ENCODE data around the gene ID2.
"Not testable (repeated sequence)": the region's sequence is repeated elsewhere in the genome, so short reads cannot be mapped to it uniquely, and the experiment has no call there.

The ID2 gene

DNA sequence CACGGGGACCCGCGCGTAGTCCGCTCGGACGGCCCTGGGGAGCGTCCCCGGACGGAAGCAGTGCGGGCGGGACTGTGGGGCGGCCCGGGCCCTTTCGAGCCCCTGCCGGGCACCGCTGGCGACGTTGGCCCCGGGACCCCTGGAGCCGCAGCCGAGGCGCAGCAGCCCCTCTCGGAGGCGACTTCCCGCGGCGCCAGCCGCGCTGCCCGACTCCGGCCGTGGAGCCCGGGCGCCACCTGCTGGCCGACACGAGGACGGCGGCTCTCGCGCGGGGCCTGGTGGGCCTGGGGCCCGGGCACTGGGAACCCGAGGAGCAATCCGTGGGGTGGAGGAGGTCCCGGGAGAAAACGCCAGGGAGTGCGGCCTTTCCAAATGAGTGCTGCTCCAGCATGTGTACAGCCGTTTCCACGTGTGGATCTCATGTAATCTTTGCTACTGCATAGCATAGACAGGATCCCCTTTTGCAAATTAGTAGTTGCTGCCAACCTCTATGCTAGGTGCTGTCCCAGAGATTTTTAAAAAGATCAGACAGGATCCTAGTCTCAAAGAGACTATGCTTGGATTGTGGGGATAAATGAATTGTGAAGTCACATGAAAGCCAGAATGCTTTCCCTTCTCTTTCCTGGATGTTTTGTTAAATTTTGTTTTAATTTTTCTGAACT lies 4.0 kb downstream of the ID2 start:
- no peak for DNase-seq (ENCODE audit: low read depth)

DNA sequence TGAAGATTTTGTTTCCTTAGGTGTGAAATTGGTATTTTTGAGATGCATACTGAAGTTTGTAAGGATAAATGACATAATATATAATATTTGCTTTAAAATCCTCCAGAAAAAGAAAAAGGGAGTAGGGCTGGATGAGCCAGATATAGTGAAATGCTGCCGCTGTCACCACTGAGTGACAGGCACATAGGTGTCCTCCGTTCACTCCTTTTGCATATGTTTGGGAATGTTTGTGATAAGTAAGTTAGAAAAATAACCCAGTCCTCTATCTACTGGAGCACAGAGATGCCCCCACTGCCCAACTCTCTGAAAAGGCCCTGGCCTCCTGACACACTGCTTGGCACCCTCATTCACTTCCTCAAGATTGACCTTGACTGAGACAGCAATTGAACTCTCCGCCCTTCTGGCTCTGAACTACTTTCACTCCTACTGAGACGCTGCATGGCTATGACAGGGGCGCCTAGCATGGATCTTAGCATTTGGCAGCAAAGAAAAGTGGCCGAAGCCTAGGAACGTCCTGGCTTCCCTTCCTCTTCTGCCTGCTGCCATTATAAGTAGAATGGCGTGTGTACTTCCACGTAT lies 10.1 kb downstream of the ID2 start:
- DNase-seq (ENCODE audit: low read depth), result no peak

DNA sequence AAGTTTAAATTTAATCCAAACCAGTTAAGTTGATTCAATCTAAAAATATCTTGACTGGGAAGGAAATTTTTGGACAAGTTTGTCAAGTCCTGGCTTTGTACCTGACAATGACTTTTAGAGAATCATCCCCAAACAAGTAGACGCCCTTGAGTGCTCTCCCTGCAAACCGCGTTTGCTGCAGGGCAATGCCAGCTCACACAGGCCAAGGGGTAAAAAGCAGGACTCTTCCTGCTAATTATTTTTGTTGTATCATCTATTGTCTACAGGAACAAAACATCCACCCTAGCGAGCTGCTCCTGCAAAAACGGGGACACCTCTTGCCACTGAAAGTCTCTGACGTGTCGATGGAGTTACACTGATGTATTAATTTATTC lies 10.9 kb downstream of the ID2 start:
- DNase-seq (ENCODE audit: low read depth), result no peak

DNA sequence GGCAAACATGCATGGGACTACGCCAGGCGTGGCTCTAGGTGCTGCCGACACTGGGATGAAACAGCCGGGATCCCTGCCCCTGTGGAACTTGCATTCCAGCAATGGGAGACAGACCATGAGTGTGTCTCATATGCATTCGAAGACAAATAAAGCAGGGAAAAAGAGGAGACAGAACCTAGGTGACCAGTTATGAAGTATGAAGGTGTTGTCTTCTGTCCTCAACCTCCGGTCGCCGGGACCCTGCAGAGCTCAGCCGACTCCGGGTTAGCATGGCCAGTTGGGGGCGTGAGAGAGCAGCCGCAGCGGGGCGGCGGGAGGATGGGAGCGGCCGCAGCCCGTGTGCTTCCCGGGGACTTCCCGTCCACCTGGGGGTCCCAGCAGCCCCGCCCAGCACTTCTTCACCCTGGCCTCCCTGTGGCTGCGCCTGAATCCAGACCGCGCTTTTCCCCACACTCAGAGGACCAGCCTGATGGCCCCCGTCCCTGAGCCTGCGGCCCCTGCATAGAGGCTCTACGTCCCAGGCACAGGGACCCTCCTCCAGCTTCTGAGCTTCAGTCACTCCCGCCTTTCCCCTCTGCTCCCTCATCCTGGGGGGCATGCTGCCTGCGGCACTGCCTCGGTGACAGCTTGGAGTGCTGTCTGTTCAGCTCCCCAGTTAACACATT lies 11.4 kb downstream of the ID2 start:
- no peak for DNase-seq (ENCODE audit: low read depth)

DNA sequence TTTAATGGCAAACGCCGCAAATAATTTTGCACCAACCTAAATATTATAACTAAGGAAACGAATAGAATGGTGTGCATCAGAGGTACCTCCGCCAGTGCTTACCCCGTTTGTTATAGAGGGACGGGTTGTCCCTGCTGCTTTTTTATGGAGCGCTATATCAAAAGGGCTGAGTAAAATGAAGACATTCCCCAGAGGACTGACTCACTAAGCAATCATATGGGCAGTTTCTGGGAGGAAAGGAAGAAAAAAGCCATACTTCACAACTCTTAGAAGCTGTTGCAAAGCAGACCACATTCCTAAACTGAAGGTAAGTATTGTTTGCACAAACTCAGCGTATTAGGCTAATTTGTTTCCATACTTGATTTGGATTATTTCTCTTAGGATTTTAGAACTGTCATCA lies 12.9 kb downstream of the ID2 start:
- no peak for DNase-seq (ENCODE audit: low read depth)

DNA sequence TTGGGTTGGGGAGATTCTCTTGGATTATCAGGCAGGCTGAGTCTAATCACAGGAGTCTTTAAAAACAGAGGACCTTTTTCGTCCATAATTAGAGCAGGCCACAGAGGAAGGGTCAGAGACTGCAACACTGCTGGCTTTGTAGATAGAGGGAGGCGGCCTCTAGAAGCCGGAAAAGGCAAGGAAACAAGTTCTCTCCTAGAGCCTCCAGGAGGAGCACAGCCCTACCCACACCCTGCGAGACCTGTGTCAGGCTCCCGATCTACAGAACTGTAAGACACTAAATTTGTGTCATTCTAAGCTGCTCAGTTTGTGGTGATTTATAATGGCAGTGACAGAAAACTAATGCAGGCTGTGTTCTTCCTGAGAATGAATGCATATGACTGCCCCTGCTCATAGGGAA lies 15.3 kb downstream of the ID2 start:
- no peak for DNase-seq (ENCODE audit: low read depth)

DNA sequence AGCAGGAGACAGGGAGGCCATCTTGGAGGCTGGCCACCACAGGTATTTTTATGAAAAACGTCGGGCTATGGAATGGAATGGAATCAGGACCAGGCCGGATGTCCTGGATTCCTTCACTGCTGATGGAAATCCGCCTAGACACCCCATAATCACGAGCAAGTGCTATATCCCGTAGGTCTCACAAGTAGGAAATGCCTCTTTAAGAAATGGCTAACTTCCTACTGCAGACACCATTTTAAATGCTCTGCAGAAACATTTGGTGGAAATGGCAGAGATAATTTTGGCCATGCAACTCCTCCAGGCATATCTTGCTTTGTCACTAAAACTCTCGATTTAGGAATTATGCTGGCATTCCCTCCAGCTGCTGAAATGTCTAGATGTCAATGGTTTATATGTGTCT lies 18.0 kb downstream of the ID2 start:
- DNase-seq (ENCODE audit: low read depth), result no peak

DNA sequence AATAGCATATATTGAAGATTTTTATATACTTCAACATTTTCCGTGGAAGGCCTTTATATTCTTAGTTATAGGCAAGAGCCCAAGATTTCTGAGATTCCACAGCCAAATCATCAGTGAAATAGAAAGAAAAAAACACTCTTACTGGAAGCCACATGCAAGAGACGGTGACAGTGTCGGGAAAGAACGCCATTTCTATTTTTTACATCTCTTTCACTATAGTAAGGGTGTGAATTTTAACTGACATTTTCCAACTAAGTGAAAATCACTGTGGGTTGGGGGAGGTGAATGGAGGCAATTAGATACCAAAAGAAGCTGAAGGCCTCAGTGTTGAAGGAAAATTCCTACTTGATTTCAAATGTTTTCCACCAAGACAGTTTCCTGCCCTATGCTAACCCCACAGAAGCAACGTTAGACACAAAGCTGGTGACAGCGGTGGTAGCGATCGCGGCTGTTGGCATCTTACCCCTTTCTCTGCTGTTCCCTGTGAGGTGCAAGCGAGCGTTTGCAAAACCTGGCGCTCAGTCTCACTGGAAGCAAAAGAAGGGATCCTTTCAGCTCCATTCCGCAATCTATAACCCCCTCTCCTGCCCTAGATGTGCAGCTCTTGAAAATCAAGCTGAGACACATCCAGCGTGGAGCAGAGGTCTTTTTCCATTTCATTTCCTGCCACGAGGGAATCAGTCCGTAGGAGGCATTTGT lies 20.0 kb downstream of the ID2 start:
- DNase-seq (ENCODE audit: low read depth), result no peak

DNA sequence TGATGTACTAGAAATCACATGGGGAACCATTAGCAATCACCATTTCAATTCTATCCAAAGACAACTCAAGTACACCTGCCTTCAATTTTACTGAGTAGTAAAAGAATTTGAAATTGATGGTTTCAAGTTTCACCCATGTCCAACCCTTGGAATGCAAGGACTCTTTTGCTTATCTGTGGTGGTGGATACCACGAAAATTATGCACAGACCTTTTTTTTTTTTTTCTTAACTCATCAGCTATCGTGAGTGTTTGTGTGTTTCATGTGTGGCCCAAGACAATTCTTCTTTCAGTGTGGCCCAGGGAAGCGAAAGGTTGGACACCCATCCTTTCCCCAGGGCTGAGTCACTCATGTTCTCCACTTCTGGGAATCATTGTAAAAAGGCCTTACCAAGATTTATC lies 23.1 kb downstream of the ID2 start:
- no peak for DNase-seq (ENCODE audit: low read depth)

DNA sequence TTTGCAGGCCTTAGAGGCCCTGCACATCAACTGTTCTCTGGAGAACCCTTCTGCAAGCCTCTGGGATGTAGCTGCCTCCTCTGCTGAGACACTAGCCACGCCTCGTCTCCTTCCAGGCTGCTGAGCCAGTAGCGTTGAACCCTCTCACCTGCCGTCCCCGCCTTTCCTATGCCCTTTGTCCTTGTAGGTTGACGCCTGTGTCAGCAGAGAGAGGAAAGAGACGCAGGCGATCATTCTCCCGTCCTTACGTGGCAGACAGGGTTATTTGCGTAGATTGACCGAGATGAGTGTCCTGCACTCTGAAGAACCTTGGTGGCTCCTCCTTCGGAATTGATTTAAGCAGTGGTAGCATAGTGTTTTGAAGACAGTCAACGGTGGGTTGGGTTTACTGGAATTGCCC lies 27.8 kb downstream of the ID2 start:
- no peak for DNase-seq (ENCODE audit: low read depth)

DNA sequence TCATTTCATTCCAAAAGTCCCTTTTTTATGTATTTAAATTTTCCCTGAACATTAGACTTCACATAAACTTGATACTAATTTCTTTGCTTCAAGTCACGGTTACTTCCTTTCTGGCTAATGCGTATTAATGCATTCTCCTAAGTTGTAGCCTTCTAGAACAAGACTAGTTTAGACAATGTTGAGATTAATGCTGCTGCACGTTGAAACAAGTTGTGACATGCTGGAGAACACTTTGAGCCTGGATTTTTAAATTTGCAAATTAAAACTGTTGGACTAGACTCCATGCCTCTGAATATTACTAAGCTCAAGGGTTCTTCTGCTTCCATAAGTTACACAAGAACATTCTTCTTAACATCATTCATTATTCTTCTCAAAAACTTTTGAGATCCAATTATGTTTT lies 29.1 kb downstream of the ID2 start:
- no peak for DNase-seq (ENCODE audit: low read depth)

DNA sequence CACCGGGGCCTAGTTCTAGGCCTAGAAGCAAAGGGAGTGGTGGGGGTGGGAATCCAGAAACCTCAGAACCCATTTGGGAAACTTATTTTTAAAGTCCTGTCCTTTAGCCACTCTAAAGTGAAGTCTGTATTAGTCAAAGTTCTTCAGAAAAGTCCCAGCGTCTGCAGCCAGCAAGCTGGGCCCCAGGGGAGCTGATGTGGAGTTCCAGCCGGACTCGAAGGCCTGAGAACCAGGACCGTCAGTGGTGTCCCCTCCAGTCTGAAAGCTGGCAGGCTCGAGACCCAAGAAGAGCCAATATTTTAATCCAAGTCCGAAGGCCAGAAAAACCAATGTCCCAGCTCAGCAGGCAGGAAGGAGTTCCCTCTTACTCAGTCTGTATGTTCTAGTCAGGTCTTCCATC lies 32.4 kb downstream of the ID2 start:
- DNase-seq (ENCODE audit: low read depth), result no peak

DNA sequence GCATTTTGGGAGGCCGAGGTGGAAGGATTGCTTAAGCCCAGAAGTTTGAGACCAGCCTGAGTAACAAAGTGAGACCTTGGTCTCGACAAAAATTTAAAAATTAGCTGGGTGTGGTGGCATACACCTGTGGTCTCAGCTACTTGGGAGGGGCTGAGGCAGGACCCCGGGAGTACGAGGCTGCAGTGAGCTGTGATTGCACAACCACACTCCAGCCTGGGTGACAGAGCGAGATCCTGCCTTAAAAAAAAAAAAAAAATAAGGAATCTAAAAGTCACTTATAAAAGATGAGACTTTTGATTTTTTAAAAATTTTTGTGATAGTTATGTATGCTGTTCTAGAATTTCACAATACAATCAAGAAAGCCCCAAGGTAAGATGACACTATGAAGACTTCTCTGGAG lies 33.1 kb downstream of the ID2 start:
- no peak for DNase-seq (ENCODE audit: low read depth)

DNA sequence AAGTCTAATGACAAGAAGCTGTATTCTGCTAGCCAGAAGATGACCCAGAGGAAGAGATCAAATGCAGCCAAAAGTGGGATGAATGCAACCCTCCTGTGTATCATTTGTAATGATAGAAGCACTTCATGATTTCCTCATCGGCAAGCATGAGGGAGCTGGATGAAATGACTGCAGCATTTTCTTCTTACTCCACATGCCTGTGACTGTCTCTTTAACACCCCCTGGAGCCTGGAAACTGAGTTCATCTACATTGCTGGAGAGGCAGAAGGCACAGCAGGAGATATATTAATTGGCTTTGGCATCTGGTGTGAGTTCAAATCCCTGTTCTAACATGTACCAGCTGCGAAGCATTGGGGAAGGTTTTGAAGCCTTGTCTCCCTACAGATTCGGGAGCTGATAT lies 37.7 kb downstream of the ID2 start:
- no peak for DNase-seq (ENCODE audit: low read depth)

DNA sequence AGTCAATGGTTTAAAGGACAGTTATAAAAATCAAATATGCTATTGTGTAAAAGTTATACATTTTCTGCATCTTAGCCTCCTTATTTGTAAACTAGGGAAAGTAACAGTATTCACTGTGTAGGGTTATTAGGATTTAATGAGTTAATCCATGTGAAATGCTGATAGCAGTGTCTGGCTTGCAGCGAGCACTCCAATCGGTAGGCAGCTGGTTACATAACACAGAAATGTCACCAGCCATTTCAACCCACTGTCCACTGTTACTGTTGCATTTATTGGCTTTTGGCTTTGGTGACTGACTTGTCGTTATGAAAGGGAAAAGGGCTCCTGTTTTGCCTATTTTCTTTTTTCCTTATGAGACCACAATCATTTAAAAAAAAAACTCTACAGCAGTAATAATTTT lies 38.9 kb downstream of the ID2 start:
- no peak for DNase-seq (ENCODE audit: low read depth)

DNA sequence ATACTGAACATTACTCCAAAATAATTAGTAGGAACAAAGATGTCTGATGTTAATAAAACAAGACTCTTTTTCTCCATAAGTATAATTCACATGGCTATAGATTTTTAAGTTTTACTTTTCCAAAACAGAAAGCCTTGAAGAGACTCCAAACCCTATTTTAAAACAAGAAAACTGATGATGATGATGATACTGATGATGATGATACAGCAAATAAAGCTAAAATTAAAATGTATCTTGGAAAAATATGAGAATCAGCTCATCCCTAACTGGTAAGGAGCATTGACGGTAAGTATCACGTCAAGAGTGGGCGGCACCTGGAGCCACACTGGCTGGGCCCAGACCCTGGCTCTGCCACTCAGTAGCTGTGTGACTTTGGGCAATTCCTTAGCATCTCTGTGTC lies 39.6 kb downstream of the ID2 start:
- no peak for DNase-seq (ENCODE audit: low read depth)

DNA sequence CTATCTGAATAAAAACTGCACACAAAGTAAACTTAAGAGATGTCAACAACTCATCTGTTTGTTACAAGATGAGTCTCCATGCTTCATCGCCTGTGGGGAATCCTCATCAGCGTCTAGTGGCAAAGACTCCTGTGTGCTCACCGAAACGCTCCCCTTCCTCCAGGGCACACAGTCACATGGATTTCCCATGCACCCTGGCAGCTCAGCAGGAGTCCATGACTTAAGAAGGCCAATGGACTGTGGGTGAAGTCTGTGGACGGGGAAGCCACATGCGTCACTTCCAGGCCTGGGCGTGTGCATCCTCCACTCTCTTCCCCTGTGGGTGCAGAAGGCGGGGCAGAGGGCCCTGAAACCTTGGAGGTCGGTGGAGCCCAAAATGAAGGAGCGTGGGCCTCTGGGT lies 41.1 kb downstream of the ID2 start:
- DNase-seq (ENCODE audit: low read depth), result no peak

DNA sequence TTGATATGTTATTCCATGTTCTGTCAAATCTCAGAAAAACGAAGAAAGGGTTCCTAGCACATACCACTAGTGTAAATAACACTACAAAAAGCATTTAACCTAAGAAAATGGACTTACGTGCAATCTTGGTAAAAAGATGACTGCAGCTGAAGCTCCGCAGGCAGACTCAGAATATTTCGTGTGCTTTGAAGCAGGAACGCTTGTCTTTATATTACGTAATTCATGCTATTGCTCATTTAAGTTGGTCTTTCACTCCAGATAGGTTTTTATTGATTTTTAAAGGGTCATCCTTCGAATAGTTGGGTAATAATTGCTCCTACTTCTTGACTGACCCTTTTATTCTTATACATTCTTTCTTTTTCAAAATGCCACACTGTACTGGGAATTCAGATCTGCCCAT lies 44.0 kb downstream of the ID2 start:
- DNase-seq (ENCODE audit: low read depth), result no peak

DNA sequence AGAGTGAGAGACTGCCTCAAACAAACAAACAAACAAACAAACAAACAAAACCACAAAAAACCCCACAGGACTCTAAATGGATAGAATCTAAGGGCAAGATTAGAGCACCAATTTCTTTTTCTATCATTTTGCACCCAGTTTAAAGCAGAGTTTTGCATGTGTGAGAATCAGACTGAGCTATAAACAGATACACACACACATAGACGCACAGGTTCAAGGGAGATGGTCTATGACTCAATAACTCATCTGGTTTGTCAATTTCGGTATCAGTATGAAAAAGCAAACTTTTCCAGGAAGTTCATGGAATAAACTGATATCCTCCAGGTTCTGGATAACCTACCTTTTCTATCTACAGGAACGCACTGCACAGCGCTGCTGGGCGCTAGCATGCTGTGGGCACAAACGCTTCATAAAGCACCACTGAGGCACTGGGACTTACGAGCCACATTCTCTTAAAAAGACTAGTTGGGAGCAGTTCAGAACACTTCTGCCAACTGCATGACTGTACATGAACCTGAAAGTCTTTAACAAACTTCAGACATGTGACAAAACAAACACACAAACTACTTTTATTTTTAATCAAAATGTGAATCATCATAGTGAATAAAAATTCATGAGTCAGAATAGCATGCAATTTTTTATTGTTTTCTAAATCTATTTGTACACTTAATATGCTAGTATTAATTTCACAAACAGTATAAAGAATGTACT lies 46.6 kb downstream of the ID2 start:
- DNase-seq (ENCODE audit: low read depth), result no peak

DNA sequence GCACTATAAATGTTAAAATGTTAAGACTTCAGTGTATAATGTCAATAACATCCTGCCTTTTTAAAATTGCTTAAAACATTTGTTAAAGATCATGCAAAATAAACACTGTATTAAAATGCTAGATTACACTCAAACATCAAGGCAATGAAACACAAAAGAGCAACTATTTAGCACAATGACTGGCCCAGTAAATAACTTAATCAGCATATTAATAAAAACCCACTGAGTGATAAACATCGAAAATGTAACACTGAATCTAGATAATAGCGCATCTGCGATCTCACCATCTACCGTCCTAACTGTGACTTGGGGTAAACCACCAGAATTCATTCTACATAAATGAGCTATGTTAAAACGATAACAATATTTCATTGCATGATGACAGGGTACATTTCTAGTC lies 47.2 kb downstream of the ID2 start:
- DNase-seq (ENCODE audit: low read depth), result not testable (repeated sequence)

DNA sequence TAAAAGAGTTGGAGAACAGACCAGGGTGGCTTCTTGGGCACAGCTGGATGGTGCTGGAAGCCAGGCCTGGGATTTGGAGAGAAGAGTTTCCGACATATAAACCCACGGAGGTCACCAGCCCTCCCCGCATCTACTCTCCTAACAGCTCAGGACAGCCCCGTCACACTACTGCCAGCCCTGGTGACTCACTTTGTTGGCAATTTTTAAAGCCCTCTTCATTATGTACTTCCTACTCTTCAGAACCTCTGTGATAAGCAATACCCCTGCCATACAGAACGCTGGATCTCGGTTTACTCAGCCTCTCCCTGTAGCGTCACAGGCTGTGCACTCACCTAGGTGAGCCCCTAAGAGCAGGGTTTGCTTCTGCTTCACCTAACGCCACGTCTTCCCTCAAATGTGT lies 48.1 kb downstream of the ID2 start:
- no peak for DNase-seq (ENCODE audit: low read depth)

DNA sequence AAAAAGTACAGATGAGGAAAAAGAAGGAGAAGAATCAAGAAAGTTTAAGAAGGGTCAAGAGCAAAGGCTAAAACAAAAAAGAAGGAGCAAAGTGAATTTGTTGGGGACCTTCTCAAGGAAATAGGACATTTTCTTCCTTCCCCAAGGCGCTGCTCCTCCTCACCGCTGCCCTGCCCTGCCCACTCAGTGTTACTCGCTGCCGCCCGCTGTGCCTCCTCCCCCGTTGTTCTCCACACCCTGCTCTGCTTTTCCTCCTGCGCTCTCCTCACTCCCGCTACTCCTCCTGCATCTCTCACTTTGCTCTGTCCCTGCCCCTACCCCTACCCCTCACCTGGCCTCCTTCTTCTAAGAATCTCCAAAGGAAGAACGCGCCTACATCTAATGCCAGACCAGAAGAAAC lies 50.7 kb downstream of the ID2 start:
- DNase-seq (ENCODE audit: low read depth), result no peak

Measured in HS-5 (cell line).